CD14-positive monocyte (primary cell): ENCODE results near the gene PPP2R5B. TPM values are rescaled to one million over a fixed set of nuclear protein-coding genes. Genes with fewer than 3 reads are reported as not detected.

Experiments
- DNase-seq, 3 donors: peaks; one replicate each; pipeline ENCODE4 v3.0.0-alpha.2; 2011 to 2022
- H2AFZ ChIP-seq: 2 replicates; pipeline ENCODE4 v1.6.0; 2012; ENCODE audit warnings: mild to moderate bottlenecking, low read depth, low read length, inconsistent platforms; ENCODE audit not compliant: insufficient read depth, poor library complexity, severe bottlenecking
- H3K27ac ChIP-seq, 2 donors: 1 replicate in 1 of 2; 2 replicates in 1 of 2; pipeline ENCODE4 v1.5.1; 2012 to 2013; ENCODE audit warnings: low read length in 2 of 2, control low read depth in 1 of 2, inconsistent platforms in 1 of 2, low read depth in 1 of 2, mild to moderate bottlenecking in 1 of 2
- H3K27me3 ChIP-seq, 2 donors: one replicate each; pipeline versions ENCODE4 v1.6.0 to v1.6.1; 2011 to 2013; ENCODE audit warnings: low read length in 2 of 2; ENCODE audit not compliant: control insufficient read depth in 2 of 2, insufficient read depth in 2 of 2
- H3K36me3 ChIP-seq, 2 donors: replicated peaks in 1 of 2; 1 replicate in 1 of 2; 2 replicates in 1 of 2; pipeline versions ENCODE4 v1.5.1 to v1.6.1; 2012 to 2013; ENCODE audit warnings: low read length in 2 of 2, control low read depth in 1 of 2, inconsistent platforms in 1 of 2, mild to moderate bottlenecking in 1 of 2; ENCODE audit not compliant: insufficient read depth in 2 of 2, control insufficient read depth in 1 of 2
- H3K4me1 ChIP-seq, 2 donors: 1 replicate in 1 of 2; 2 replicates in 1 of 2; pipeline versions ENCODE4 v1.5.1 to v1.6.1; 2012 to 2013; ENCODE audit warnings: low read length in 2 of 2, control low read depth in 1 of 2, inconsistent platforms in 1 of 2, mild to moderate bottlenecking in 1 of 2, moderate library complexity in 1 of 2; ENCODE audit not compliant: insufficient read depth in 2 of 2, control insufficient read depth in 1 of 2
- H3K4me2 ChIP-seq: replicated peaks from 2 replicates; pipeline ENCODE3; 2012; ENCODE audit warnings: low read length, moderate library complexity, mild to moderate bottlenecking; ENCODE audit not compliant: poor library complexity, severe bottlenecking; ENCODE audit errors: extremely low read depth
- H3K4me3 ChIP-seq, 3 experiments: fragments of 200-600 bp in 1 of 3; sonication (generic) in 1 of 3; replicated peaks in 1 of 3; 1 replicate in 2 of 3; 2 replicates in 1 of 3; pipeline ENCODE4 v1.5.1; 2011 to 2013; ENCODE audit warnings: low read length in 3 of 3, mild to moderate bottlenecking in 3 of 3, control low read depth in 2 of 3, low read depth in 2 of 3, inconsistent platforms in 1 of 3, moderate library complexity in 1 of 3
- H3K79me2 ChIP-seq: 2 replicates; pipeline ENCODE4 v1.6.0; 2012; ENCODE audit warnings: mild to moderate bottlenecking, control low read depth, inconsistent platforms, low read length, moderate library complexity; ENCODE audit not compliant: insufficient read depth
- H3K9ac ChIP-seq: 2 replicates; pipeline ENCODE4 v1.6.0; 2017; ENCODE audit warnings: low read length, mild to moderate bottlenecking; ENCODE audit not compliant: insufficient read depth, poor library complexity, severe bottlenecking
- H3K9me3 ChIP-seq, 2 donors: replicated peaks in 1 of 2; 1 replicate in 1 of 2; 2 replicates in 1 of 2; pipeline versions ENCODE4 v1.5.1 to v1.6.1; 2012 to 2013; ENCODE audit warnings: low read length in 2 of 2, control low read depth in 1 of 2; ENCODE audit not compliant: control insufficient read depth in 1 of 2, insufficient read depth in 1 of 2
- H4K20me1 ChIP-seq: 2 replicates; pipeline ENCODE4 v1.6.0; 2012; ENCODE audit warnings: mild to moderate bottlenecking, low read length, control low read depth, moderate library complexity; ENCODE audit not compliant: insufficient read depth
- H3K27ac Mint-ChIP-seq, 7 donors: one replicate each; pipeline ENCODE4 v1.8.0; 2020; ENCODE audit warnings: mild to moderate bottlenecking in 7 of 7, mixed read lengths in 7 of 7, moderate library complexity in 6 of 7, inconsistent platforms in 2 of 7
- H3K27me3 Mint-ChIP-seq, 3 donors: one replicate each; pipeline ENCODE4 v1.8.0; 2021 to 2022; ENCODE audit warnings: low read depth in 3 of 3, mild to moderate bottlenecking in 3 of 3, mixed read lengths in 3 of 3, moderate library complexity in 3 of 3, inconsistent platforms in 1 of 3
- H3K36me3 Mint-ChIP-seq, 2 donors: one replicate each; pipeline ENCODE4 v1.8.0; 2020; ENCODE audit warnings: mixed read lengths in 2 of 2, inconsistent platforms in 1 of 2, mild to moderate bottlenecking in 1 of 2
- H3K4me1 Mint-ChIP-seq: one replicate; pipeline ENCODE4 v1.8.0; 2020; ENCODE audit warnings: mild to moderate bottlenecking, mixed read lengths
- H3K4me3 Mint-ChIP-seq, 2 donors: one replicate each; pipeline ENCODE4 v1.8.0; 2020; ENCODE audit warnings: mild to moderate bottlenecking in 2 of 2, mixed read lengths in 2 of 2, moderate library complexity in 1 of 2
- H3K9me3 Mint-ChIP-seq, 7 donors: one replicate each; pipeline ENCODE4 v1.8.0; 2020 to 2022; ENCODE audit warnings: mixed read lengths in 7 of 7, mild to moderate bottlenecking in 6 of 7, moderate library complexity in 6 of 7, inconsistent platforms in 2 of 7
- CTCF ChIP-seq: fragments of 200-600 bp; IDR thresholded peaks from one replicate; pipeline ENCODE4 v1.8.0; 2022; ENCODE audit warnings: antibody characterized with exemption, mild to moderate bottlenecking
- WGBS: methylation state at CpG from one replicate; pipeline ENCODE4 v1.1.5; 2013; ENCODE audit warnings: missing lambda C conversion rate; ENCODE audit not compliant: insufficient coverage; 5-methylcytosine and 5-hydroxymethylcytosine counted together
- intact Hi-C, 2 donors: fragments of 100-400 bp; cut with micrococcal nuclease; formaldehyde crosslinking; loops; one replicate each; pipeline versions ENCODE4 v1.15.0 to v1.15.1; 2023
- polyA plus RNA-seq, 3 donors: library from polyadenylated mRNA; depleted of rRNA in 1 of 3; unstranded in 2 of 3; stranded (reverse) in 1 of 3; fragments of 300-500 nt in 2 of 3; fragments of >200 nt in 1 of 3; fragmentation: Illumina TruSeq in 2 of 3; gene quantifications; 1 replicate in 2 of 3; 2 replicates in 1 of 3; pipeline ENCODE4 v1.2.3, GENCODE V29; 2012 to 2021

Gene PPP2R5B
- polyA plus RNA-seq, 3 donors, result 9.0 to 26.7 (median 9.4) TPM

GRCh38 chr11:64932324-64932723 is 7.8 kb downstream of the PPP2R5B start:
- no peak overlapping the region for H3K27ac Mint-ChIP-seq
- peaks cover 43 to 68% of the 10 kb centered on the region in 2 donors for H3K36me3 ChIP-seq

GRCh38 chr11:64933213-64933934 is 8.9 kb downstream of the PPP2R5B start:
- DNase-seq, result no peak
- Histone ChIP-seq H3K27me3 (no peaks in the 10 kb centered on the region), H3K36me3 (peaks cover 43 to 57% of the 10 kb centered on the region in 2 donors), H3K4me1 (peaks cover 0 to 3% of the 10 kb centered on the region in 2 donors), H3K9ac (no peak overlapping the region), H3K79me2 (no peaks in the 10 kb centered on the region), H3K9me3 (no peaks in the 10 kb centered on the region), H3K4me3 (no peak overlapping the region), H3K4me2 (no peak overlapping the region), H3K27ac (no peak overlapping the region), H2AFZ (no peak overlapping the region), H4K20me1 (no peaks in the 10 kb centered on the region)
- Mint-ChIP-seq H3K4me3 (no peak overlapping the region), H3K4me1 (peaks cover 4% of the 10 kb centered on the region), H3K36me3 (peaks cover 60 to 63% of the 10 kb centered on the region in 2 donors), H3K9me3 (no peaks in the 10 kb centered on the region), H3K27me3 (peaks cover 3 to 8% (median 5%) of the 10 kb centered on the region in 3 donors), H3K27ac (peak overlapping the region in 3 of 7 donors; percentile 32 to 52 (median 51))
- TF ChIP-seq CTCF, result no peak
- intact Hi-C loops, result no loop called here
- 100% methylated on average over 7 of the region's 12 CpGs for WGBS

More at GRCh38 chr11:64932324-64932723, 7.8 kb downstream of the PPP2R5B start:
- 100% methylated on average over 1 of the region's 5 CpGs for WGBS
- Histone ChIP-seq H2AFZ (no peak overlapping the region), H4K20me1 (no peaks in the 10 kb centered on the region), H3K9ac (no peak overlapping the region), H3K9me3 (no peaks in the 10 kb centered on the region), H3K27ac (no peak overlapping the region), H3K79me2 (no peaks in the 10 kb centered on the region), H3K27me3 (no peaks in the 10 kb centered on the region), H3K4me2 (no peak overlapping the region), H3K4me1 (peaks cover 0 to 3% of the 10 kb centered on the region in 2 donors), H3K4me3 (no peak overlapping the region)
- Mint-ChIP-seq H3K36me3 (peaks cover 71 to 73% of the 10 kb centered on the region in 2 donors), H3K4me1 (peaks cover 4% of the 10 kb centered on the region), H3K4me3 (no peak overlapping the region), H3K27me3 (peaks cover under 1 to 5% (median 1%) of the 10 kb centered on the region in 3 donors), H3K9me3 (no peaks in the 10 kb centered on the region)
- TF ChIP-seq CTCF, result no peak
- DNase-seq, result no peak
- intact Hi-C loops, result no loop called here
